GM21515 (cell line): ENCODE data around the gene LRMDA.

Source experiments
- ATAC-seq: cut with Tn5 transposase; IDR thresholded peaks from one replicate; pipeline ENCODE4 v1.9.1; 2021; ENCODE audit not compliant: unreplicated experiment

The LRMDA gene

GRCh38 chr10:75531571-75532031 is 100.2 kb downstream of the LRMDA start:
- no peak for ATAC-seq

GRCh38 chr10:75532253-75532924 is 101.0 kb downstream of the LRMDA start:
- ATAC-seq: no peak

DNA sequence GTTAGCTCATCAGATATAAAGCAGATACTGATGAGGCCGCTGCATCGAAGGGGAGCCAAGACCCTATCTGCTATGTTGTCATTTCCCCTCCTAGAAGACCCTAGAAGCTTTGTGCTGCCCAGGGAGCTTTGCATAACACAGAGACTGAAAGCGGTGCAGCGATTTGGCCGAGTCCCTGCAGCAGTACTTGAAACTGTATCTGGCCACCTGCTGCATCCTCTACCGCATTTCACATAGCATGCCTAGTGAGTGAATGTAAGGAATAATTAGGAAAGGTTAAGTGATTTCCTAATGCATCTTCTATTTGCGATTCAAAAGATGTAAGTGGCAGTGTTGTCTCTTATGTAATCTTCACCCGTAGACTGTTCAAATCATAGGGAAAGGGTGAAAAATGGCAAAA is 106.7 kb downstream of the LRMDA start:
- ATAC-seq: no peak

DNA sequence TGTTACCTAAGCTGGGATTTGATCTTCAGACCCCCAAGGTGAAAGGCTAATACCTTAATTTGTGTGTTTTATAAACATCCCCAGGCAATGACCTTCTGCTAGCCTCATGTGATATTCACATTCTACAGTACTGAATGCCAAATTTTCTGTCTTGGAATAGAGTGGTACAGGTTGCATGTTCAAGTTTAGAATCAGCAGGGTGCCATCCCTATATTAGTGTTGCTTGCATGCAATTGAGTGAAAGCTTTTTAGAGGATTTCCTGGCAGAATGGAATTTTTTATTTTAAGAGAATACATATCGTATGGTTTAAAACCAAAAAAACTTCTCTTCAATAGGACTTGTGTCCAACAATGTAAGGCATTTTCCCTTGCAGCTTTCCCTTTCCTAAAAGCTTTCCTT is 107.3 kb downstream of the LRMDA start:
- no peak for ATAC-seq

DNA sequence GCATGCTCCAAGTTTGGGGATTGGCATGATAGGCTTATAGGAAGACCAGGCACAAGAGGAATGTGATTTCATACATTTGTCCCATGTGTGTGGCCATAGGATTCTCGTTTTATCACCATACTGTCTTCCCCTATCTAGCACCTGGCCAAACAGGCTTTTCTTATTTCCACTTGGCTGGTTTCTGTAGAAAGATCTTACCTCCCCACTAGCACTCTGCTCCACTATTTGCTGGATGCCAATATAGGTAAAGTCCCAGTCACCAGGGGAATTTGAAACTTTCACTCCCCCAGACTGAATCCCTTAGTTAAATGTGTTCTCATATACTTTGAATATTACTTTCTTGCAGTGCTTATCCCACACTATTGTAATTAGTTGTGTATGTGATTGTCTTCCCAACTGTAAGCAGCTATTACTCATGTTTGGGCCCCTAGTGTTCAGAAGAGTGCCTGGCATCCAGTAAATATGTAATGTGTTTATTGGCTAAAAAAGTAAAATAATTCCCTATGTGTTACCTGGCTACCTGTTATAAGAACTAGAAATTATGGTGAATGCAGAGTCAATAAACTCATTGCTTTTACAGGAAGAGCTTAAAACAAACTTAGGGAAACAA is 109.0 kb downstream of the LRMDA start:
- no peak for ATAC-seq

- ATAC-seq: no peak
Observed at GRCh38 chr10:75540981-75541380, 109.6 kb downstream of the LRMDA start.

- ATAC-seq: no peak
Observed at GRCh38 chr10:75541411-75541810, 110.0 kb downstream of the LRMDA start.

DNA sequence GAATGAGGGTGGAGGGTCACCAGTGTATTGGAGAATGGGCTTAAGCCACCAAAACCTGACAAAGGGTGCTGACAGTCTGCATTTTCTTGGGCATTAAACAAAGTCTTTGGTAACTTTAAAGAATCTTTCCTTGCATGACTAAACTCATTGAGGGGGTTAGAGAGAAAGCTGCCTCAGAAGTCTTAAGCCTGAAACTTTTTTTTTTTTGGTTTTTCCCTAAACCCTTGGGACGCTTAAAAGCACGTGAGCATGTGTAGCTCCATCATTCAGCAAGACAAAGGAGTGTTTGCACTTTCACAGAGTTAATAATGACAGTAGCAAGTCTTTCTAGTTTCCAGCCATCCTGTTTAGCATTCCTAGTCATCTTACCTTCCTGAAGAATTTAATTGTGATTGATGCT is 110.7 kb downstream of the LRMDA start:
- no peak for ATAC-seq

- ATAC-seq: no peak
Observed at GRCh38 chr10:75542906-75543305, 111.5 kb downstream of the LRMDA start.

DNA sequence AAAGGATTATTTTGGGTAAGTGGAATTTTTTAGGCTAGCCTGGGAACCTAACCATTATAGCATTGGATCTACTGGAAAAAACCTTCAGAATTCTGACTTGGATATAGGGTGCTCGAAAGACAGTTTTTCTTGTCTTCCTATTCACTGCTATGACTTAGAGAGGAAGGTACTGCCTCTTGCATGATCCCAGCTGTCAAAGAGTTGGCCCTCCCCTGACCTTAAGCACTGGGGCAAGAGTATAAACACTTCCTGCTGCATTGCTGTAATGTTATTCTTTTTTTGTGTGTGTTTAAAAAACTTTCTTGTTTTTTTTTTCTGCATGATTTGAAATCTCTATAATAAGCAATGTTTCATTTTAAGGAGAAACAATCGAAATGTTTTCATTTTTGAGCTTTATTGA is 113.0 kb downstream of the LRMDA start:
- no peak for ATAC-seq

- no peak for ATAC-seq
Observed at GRCh38 chr10:75544993-75545706, 113.7 kb downstream of the LRMDA start.

DNA sequence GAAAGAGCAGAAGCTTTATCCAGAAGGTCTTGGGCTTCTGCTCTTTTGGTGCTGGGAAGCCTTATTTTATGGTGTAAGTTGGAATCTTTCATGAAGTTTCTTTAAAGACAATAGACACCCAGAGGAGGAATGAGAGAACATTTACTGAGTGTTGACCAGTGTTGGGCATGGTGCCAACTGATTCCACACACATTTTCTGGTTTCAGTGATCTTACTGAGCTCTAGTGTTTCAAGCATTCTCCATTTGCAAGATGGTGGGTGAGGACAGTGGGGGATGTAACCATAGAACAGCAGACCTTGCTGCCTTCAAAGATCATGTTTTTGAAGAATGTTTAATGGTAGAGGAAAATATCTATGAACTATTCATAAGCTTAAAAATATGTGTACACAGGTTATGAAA is 114.6 kb downstream of the LRMDA start:
- ATAC-seq: no peak

DNA sequence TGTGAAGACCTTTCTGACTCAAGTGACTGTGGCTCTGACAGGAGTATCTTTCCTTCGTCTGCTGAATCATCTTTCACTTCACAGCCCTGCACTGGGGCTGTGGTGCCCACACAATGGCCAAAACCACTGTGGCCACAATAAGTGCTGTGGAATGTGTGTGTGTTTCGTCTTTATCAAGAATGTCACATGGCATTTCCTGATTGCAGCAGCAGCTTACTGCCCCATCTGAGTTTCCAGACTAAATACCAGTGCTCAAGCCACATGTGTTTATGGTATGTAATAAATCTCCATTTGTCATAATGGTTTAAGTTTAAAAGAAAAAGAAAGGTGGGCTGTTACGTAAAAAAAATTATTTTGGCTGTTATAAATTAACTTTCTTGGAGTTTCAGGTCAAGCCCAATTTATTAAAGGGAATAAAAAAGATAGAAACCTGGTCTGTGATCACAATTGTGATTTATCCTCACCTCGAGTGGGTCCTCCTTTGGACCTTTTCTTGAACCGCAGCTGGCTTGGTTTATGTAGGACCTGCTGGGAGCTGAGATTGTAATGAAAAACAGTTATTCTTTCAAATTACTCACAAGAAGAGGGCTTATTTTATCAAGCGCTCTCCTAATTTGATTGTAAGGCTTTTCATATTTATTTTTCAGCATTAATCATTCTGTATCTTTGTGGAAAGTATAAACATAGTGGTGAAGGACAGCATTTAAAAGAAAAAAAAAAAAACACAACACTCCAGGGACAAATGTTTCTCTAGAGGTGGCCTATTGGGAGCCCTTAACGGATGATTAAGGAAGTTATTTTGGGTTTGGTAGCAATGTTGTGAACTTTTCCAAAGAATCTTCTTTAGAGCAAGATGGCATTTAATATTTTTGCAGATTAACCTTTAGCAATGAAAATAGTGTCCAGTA is 116.2 kb downstream of the LRMDA start:
- no peak for ATAC-seq

DNA sequence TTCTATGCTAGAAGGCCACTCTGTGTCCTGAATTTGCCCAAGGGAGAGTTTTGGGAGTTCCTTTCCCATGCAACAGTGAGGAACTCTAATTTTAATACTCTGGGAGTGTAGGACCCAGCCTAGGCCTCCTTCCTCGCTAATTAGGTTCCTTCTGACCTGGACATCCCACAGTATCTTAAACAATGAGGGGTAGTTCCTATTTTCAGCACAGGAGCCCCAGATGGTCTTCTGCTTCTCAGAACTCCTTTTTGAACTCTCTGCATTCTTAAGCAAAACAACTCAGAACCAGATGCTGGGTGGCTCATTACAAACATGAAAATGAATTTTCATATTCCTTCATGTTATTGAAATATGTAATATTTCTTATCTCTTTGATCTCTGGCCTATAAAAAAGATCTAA is 116.9 kb downstream of the LRMDA start:
- ATAC-seq: no peak

DNA sequence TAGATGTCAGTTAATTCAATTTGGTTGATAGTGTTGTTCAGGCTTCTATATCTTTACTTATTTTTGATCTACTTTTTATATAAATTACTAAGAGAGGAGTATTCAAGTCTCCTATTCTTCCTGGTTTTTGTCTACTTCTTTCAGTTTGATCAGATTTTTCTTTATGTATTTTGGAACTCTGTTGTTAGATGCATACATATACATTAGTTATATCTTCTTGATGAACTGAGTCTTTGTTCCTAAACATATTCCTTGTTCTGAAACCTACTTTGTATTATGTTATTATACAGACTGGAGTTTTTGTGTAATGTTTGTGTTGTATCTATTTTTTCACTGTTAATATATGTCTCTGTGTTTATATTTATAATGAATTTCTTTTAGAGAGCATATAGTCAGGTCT is 118.8 kb downstream of the LRMDA start:
- no peak for ATAC-seq

DNA sequence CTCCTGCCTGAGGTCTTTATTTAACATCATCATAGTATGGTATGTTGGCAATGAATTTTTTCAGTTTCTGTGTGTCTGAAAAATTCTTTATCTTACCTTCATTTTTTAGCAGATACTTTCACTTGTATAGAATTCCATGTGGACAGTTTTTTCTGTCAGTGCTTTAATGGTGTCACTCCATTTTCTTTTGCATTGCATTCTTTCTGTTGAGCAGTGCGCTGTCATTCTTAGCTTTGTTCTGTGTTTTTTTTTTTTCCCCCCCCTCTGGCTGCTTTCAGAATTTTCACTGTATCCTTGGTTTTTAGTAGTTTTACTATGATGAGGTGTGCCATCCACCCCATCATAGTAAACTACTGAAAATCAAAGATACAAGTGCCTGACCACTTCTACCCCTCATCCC is 120.7 kb downstream of the LRMDA start:
- ATAC-seq: no peak

GRCh38 chr10:75553550-75553949 is 122.1 kb downstream of the LRMDA start:
- no peak for ATAC-seq

DNA sequence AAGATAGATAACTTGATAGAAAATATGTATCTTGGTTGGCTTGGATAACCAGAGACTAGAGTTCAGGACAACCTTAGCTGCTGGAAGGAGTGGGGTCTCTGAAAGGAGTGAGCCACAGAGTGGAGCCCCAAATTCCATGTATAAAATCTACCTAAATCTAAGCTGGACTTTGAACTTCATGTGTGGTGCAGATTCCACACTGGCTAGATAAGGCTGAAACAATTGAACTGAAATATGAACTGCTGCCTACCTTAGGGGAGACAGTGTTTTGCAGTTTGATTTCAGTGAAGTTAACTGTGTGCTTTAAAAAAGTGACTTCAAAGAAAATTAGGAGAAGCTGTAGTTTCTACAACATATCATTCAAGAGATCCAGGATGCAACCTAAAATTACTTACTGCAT is 123.9 kb downstream of the LRMDA start:
- no peak for ATAC-seq

DNA sequence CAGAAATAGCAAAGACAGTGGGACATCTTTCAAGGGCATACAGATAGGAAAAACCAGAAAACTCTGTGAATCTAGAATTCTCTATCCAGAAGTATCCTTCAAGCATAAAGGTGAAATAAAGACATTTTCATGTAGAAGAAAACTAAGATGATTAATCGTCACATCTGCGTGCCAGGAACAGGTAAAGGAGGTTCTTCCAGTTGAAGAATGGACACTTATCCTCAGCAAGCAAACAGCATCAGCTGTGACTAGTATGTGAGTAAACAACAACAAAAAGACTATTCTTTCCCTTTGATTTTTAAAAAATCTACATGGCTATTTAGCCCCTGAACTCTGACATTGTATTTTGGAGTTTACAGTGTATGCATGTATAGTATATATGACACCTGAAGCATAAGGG is 124.9 kb downstream of the LRMDA start:
- ATAC-seq: no peak

GRCh38 chr10:75565286-75566251 is 134.1 kb downstream of the LRMDA start:
- ATAC-seq: no peak
